ENCODE data around the gene FKBP5. TPM values are rescaled to one million over a fixed set of nuclear protein-coding genes. Genes with fewer than 3 reads are reported as not detected.

FKBP5 gene
- polyA plus RNA-seq, 1 experiment, result 1.6 TPM

GRCh38 chr6:35718375-35718736 is 29.6 kb upstream of the FKBP5 start:
- ChIA-PET POLR2A (no interaction called here), CTCF (no interaction called here)
- H3K27me3 ChIP-seq (ENCODE audit: control insufficient read depth, insufficient read depth, low read length), result no peaks in the 10 kb centered on the region
- H3K36me3 ChIP-seq (ENCODE audit: control insufficient read depth, insufficient read depth, low read length), result no peaks in the 10 kb centered on the region
- no peak for TF ChIP-seq CTCF (IDR thresholded peaks at IDR 0.05; ENCODE audit: insufficient read depth, low read depth, low read length)
- no peak for DNase-seq (ENCODE audit: low read depth)
- H3K4me3 ChIP-seq (ENCODE audit: low read depth, low read length), result no peak overlapping the region

GRCh38 chr6:35717449-35718374 is 29.0 kb upstream of the FKBP5 start:
- no peaks in the 10 kb centered on the region for H3K27me3 ChIP-seq (ENCODE audit: control insufficient read depth, insufficient read depth, low read length)
- no peak for DNase-seq (ENCODE audit: low read depth)
- TF ChIP-seq CTCF (IDR thresholded peaks at IDR 0.05; ENCODE audit: insufficient read depth, low read depth, low read length), result no peak
- no peaks in the 10 kb centered on the region for H3K36me3 ChIP-seq (ENCODE audit: control insufficient read depth, insufficient read depth, low read length)
- H3K4me3 ChIP-seq (ENCODE audit: low read depth, low read length), result no peak overlapping the region
- CTCF ChIA-PET, result no interaction called here
- POLR2A ChIA-PET, result no interaction called here

GRCh38 chr6:35716798-35717197 is 28.1 kb upstream of the FKBP5 start:
- no peak overlapping the region for H3K4me3 ChIP-seq (ENCODE audit: low read depth, low read length)
- TF ChIP-seq CTCF (IDR thresholded peaks at IDR 0.05; ENCODE audit: insufficient read depth, low read depth, low read length), result no peak
- DNase-seq (ENCODE audit: low read depth), result no peak
- no peaks in the 10 kb centered on the region; the same call in 1 of the 2 replicates for H3K27me3 ChIP-seq (ENCODE audit: control insufficient read depth, insufficient read depth, low read length)
- ChIA-PET POLR2A (no interaction called here), CTCF (no interaction called here)
- no peaks in the 10 kb centered on the region for H3K36me3 ChIP-seq (ENCODE audit: control insufficient read depth, insufficient read depth, low read length)

- ChIA-PET POLR2A (no interaction called here), CTCF (no interaction called here)
- Histone ChIP-seq H3K36me3 (ENCODE audit: control insufficient read depth, insufficient read depth, low read length) (no peaks in the 10 kb centered on the region), H3K27me3 (ENCODE audit: control insufficient read depth, insufficient read depth, low read length) (no peaks in the 10 kb centered on the region; the same call in none of the 2 replicates), H3K4me3 (ENCODE audit: low read depth, low read length) (no peak overlapping the region)
- TF ChIP-seq CTCF (IDR thresholded peaks at IDR 0.05; ENCODE audit: insufficient read depth, low read depth, low read length), result no peak
- no peak for DNase-seq (ENCODE audit: low read depth)
Observed at GRCh38 chr6:35713006-35713767, 24.5 kb upstream of the FKBP5 start.

GRCh38 chr6:35711731-35712130 is 23.0 kb upstream of the FKBP5 start:
- CTCF ChIA-PET, result no interaction called here
- no peaks in the 10 kb centered on the region; the same call in none of the 2 replicates for H3K27me3 ChIP-seq (ENCODE audit: control insufficient read depth, insufficient read depth, low read length)
- no peak for TF ChIP-seq CTCF (IDR thresholded peaks at IDR 0.05; ENCODE audit: insufficient read depth, low read depth, low read length)
- POLR2A ChIA-PET, result no interaction called here
- no peaks in the 10 kb centered on the region for H3K36me3 ChIP-seq (ENCODE audit: control insufficient read depth, insufficient read depth, low read length)
- H3K4me3 ChIP-seq (ENCODE audit: low read depth, low read length), result no peak overlapping the region
- DNase-seq (ENCODE audit: low read depth), result no peak
